Measurements from ENCODE around the gene MTHFD2L. TPM values are rescaled to one million over a fixed set of nuclear protein-coding genes. Genes with fewer than 3 reads are reported as not detected.

Gene MTHFD2L
- total and polyA plus RNA-seq, 2 donors (not counting 3 experiments of a cell fraction or from before 2014, with no cell fraction given) = 6.9 to 15.2 TPM

GRCh38 chr4:74319470-74319869, 161.6 kb downstream of the MTHFD2L start:
- POLR2A ChIA-PET = no interaction called here
- Histone ChIP-seq H3K27ac (ENCODE audit: insufficient read depth, low read depth, low read length) (no peak overlapping the region), H3K4me2 (ENCODE audit: insufficient read depth, low read length) (no peak overlapping the region), H3K9ac (replicated peaks; ENCODE audit: extremely low read depth, insufficient read depth, low read length) (no peak overlapping the region), H3K79me2 (ENCODE audit: control insufficient read depth, insufficient read depth, low read length) (no peaks in the 10 kb centered on the region), H3K9me1 (replicated peaks; ENCODE audit: control insufficient read depth, extremely low read depth, insufficient read depth, low read length) (no peaks in the 10 kb centered on the region), H3K36me3 (ENCODE audit: control insufficient read depth in 2 of 2, extremely low read depth in 1 of 2, insufficient read depth in 2 of 2, low read length in 2 of 2) (no peaks in the 10 kb centered on the region), H3K4me3 (replicated peaks in 1 of 3; ENCODE audit: insufficient read depth in 1 of 3, low read depth in 1 of 3, low read length in 3 of 3) (no peak overlapping the region), H3K9me3 (replicated peaks; ENCODE audit: control insufficient read depth, insufficient read depth, low read length) (no peaks in the 10 kb centered on the region), H3K4me1 (ENCODE audit: control insufficient read depth, extremely low read depth, insufficient read depth, low read length) (no peaks in the 10 kb centered on the region), H2AFZ (ENCODE audit: low read depth, low read length) (no peak overlapping the region), H4K20me1 (replicated peaks; ENCODE audit: control insufficient read depth, extremely low read depth, insufficient read depth, low read length) (no peaks in the 10 kb centered on the region), H3K27me3 (ENCODE audit: control insufficient read depth in 2 of 2, insufficient read depth in 2 of 2, low read length in 2 of 2) (no peaks in the 10 kb centered on the region)
- FAIRE-seq (no peak), DNase-seq (ENCODE audit: low read depth, low spot score) (no peak)
- TF ChIP-seq GATA2 (IDR thresholded peaks at IDR 0.05; ENCODE audit: insufficient read depth, insufficient read length, low read depth, low read length) = no peak
- TF ChIP-seq POLR2A (IDR thresholded peaks at IDR 0.05; ENCODE audit: low read depth, low read length) = no peak
- no peak for TF ChIP-seq MAX (IDR thresholded peaks at IDR 0.05; ENCODE audit: insufficient read depth, insufficient read length)
- no peak for TF ChIP-seq POLR2AphosphoS5 (IDR thresholded peaks at IDR 0.05; ENCODE audit: insufficient read depth, low read depth, low read length)
- TF ChIP-seq MYC (IDR thresholded peaks at IDR 0.05; ENCODE audit: low read depth, low read length) = no peak
- TF ChIP-seq FOS (IDR thresholded peaks at IDR 0.05; ENCODE audit: borderline replicate concordance, insufficient read depth, low read length) = no peak
- no peak for TF ChIP-seq EZH2 (IDR thresholded peaks at IDR 0.05; ENCODE audit: borderline replicate concordance, low read depth, low read length, severe bottlenecking)
- no peak for TF ChIP-seq JUN (IDR thresholded peaks at IDR 0.05; ENCODE audit: borderline replicate concordance, insufficient read depth, insufficient read length, low read depth)
- no peak for TF ChIP-seq CTCF (IDR thresholded peaks at IDR 0.05; ENCODE audit: extremely low read depth in 1 of 2, insufficient read depth in 1 of 2, low read depth in 1 of 2, low read length in 2 of 2)
- CTCF ChIA-PET = interaction anchor here (0.7 to 11.3 kb wide), 29 partner anchors 9 to 1173 kb away, joined by 3 to 378 read pairs (median 5); partner anchors contain the start of genes AREG and BTC
- intact Hi-C loops (cut with micrococcal nuclease) (no loop called here), dilution Hi-C loops (cut with MboI; ENCODE audit: extremely low pct_ligation_motif_present, low sequenced_read_pairs) (no loop called here)
- BruUV-seq (replicated peaks) = no TSS peak
